Stomach (tissue), 9 donors: ENCODE data around the gene HNRNPA2B1. TPM values are rescaled to one million over a fixed set of nuclear protein-coding genes. Genes with fewer than 3 reads are reported as not detected.

Source experiments
- DNase-seq, 2 donors: peaks; one replicate each; pipeline versions ENCODE4 v3.0.0 to v3.0.0-alpha.2; 2013 to 2019
- H3K27ac ChIP-seq, 5 donors: fragments of 200-600 bp in 4 of 5; sonication (generic) in 4 of 5; one replicate each; pipeline ENCODE4 v1.5.1; 2013 to 2019; ENCODE audit warnings: mild to moderate bottlenecking in 1 of 5, moderate library complexity in 1 of 5
- H3K27me3 ChIP-seq, 3 donors: fragments of 200-600 bp; sonication (generic); one replicate each; pipeline ENCODE4 v1.5.1; 2017 to 2019; ENCODE audit warnings: mixed run types in 1 of 3
- H3K36me3 ChIP-seq, 4 donors: fragments of 200-600 bp; sonication (generic); 1 replicate in 3 of 4; 2 replicates in 1 of 4; pipeline ENCODE4 v1.5.1; 2016 to 2019
- H3K4me1 ChIP-seq, 4 donors: fragments of 200-600 bp; sonication (generic); one replicate each; pipeline ENCODE4 v1.5.1; 2016 to 2019
- H3K4me3 ChIP-seq, 4 donors: fragments of 200-600 bp; sonication (generic) in 3 of 4; one replicate each; pipeline ENCODE4 v1.5.1; 2016 to 2019; ENCODE audit warnings: mild to moderate bottlenecking in 1 of 4
- H3K9me3 ChIP-seq, 4 donors: fragments of 200-600 bp; sonication (generic); one replicate each; pipeline ENCODE4 v1.5.1; 2016 to 2019
- POLR2A ChIP-seq, 4 donors: fragments of 450-650 bp; IDR thresholded peaks; one replicate each; pipeline ENCODE4 v1.6.1; 2016; ENCODE audit warnings: antibody characterized with exemption in 4 of 4, control low read depth in 2 of 4, mild to moderate bottlenecking in 1 of 4, moderate library complexity in 1 of 4
- WGBS, 5 donors: extraction: QIAGEN DNeasy Blood & Tissue Kit in 3 of 5; methylation state at CpG; one replicate each; pipeline versions ENCODE4 v1.1.5 to v1.1.7; 2013 to 2018; 5-methylcytosine and 5-hydroxymethylcytosine counted together
- intact Hi-C: fragments of 100-400 bp; cut with DNase I; formaldehyde crosslinking; loops from one replicate; pipeline ENCODE4 v1.15.1; 2023; ENCODE audit warnings: low total_unique reads
- polyA plus RNA-seq, 3 donors: library from polyadenylated mRNA; stranded (reverse); fragments of 200-250 nt; gene quantifications; one replicate each; pipeline ENCODE4 v1.2.3, GENCODE V29; 2013
- total RNA-seq, 5 donors: library from RNA; depleted of rRNA; stranded (reverse); fragments of >200 nt; gene quantifications; one replicate each; pipeline versions ENCODE4 v1.1.0 to v1.2.3, GENCODE V29; 2014 to 2016
- donor health status: healthy with polysubstance abuse.
- donor health status: Bipolar disorder and iron deficiency.
- donor health status: healthy.

Gene HNRNPA2B1
- total and polyA plus RNA-seq, 8 donors: 142 to 464 (median 304) TPM

DNA sequence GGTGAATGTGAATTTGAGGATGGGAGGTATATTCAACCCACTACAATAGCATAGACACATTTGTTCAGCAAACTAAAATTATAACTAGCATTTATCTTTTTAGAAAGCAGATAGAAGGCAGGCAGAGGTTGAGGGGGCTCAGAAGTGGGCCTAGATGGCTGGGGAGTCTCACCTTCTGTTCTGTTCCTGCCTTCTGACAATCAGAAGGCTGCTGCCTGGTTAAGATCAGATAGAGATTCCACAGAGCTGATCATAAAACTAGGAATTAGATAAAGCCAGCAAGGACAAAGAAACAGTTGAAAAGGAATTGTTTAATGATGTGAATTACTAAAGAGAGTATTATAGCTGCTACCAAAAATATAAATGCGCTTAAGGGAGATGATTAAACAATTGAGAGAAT, 60.2 kb downstream of the HNRNPA2B1 start:
- Histone ChIP-seq H3K4me1 (peaks cover 0 to 3% (median 0%) of the 10 kb centered on the region in 4 donors), H3K36me3 (no peaks in the 10 kb centered on the region), H3K27ac (no peak overlapping the region), H3K9me3 (no peaks in the 10 kb centered on the region), H3K27me3 (no peaks in the 10 kb centered on the region), H3K4me3 (no peak overlapping the region)
- no peak for TF ChIP-seq POLR2A (IDR thresholded peaks at IDR 0.05)
- intact Hi-C loops: no loop called here
- WGBS, 5 donors: 95 to 98% (median 97%) methylated on average over 1 of the region's 1 CpG
- DNase-seq: no peak

Other genes starting within 250 kb of the HNRNPA2B1 start
- 1 to 10 TPM in 4 of 5 donors, not detected in 1; 4.9 to 7.7 (median 5.8) TPM for gene NFE2L3, start 48.5 kb downstream of the HNRNPA2B1 start, total RNA-seq
- gene NFE2L3, start 48.5 kb downstream of the HNRNPA2B1 start, polyA plus RNA-seq: 1 to 10 TPM; 1.4 to 4.4 (median 2.2) TPM
- 100 to 1,000 TPM in 2 of 5 donors, 10 to 100 TPM in 3; 21.4 to 156 (median 58.9) TPM for gene CBX3, start 999 bp upstream of the HNRNPA2B1 start, total RNA-seq
- gene CBX3, start 999 bp upstream of the HNRNPA2B1 start, polyA plus RNA-seq: 100 to 1,000 TPM in 1 of 3 donors, 10 to 100 TPM in 2; 73.3 to 115 (median 79.1) TPM
- 10 to 100 TPM in 1 of 5 donors, 1 to 10 TPM in 1, under 1 TPM in 1, not detected in 2; 0.58 to 55.0 (median 5.3) TPM for gene SNX10, start 91.1 kb upstream of the HNRNPA2B1 start, total RNA-seq
- gene SNX10, start 91.1 kb upstream of the HNRNPA2B1 start, polyA plus RNA-seq: 1 to 10 TPM; 1.8 to 3.7 (median 2.2) TPM